HepG2 (cell line): Measurements from ENCODE around the gene ACTR1B. TPM values are rescaled to one million over a fixed set of nuclear protein-coding genes. Genes with fewer than 3 reads are reported as not detected.
A peak's percentile ranks its signal among the peaks of the same experiment; 100 is the strongest.

Experiments
- IRF2 ChIP-seq: IDR thresholded peaks from 2 replicates; pipeline ENCODE4 v1.6.1; 2018; ENCODE audit warnings: missing genetic modification reagents, missing compliant biosample characterization
- PHF20 ChIP-seq: sonication (generic); formaldehyde crosslinking; IDR thresholded peaks from 2 replicates; pipeline ENCODE4 v1.5.0; 2020; ENCODE audit warnings: mild to moderate bottlenecking, missing genetic modification reagents
- PHF5A ChIP-seq: IDR thresholded peaks from one replicate; pipeline ENCODE4 v1.6.1; 2018; ENCODE audit warnings: low read depth, missing genetic modification reagents; ENCODE audit not compliant: unreplicated experiment
- SALL2 ChIP-seq: sonication (generic); formaldehyde crosslinking; IDR thresholded peaks from 2 replicates; pipeline ENCODE4 v1.8.1; 2023; ENCODE audit warnings: mild to moderate bottlenecking, missing genetic modification reagents, inconsistent platforms
- TOPORS ChIP-seq: sonication (generic); formaldehyde crosslinking; IDR thresholded peaks from 2 replicates; pipeline ENCODE4 v1.8.0; 2023; ENCODE audit warnings: mild to moderate bottlenecking, missing genetic modification reagents
- ZBTB1 ChIP-seq: sonication (generic); formaldehyde crosslinking; IDR thresholded peaks from 2 replicates; pipeline ENCODE4 v1.4.0; 2020; ENCODE audit warnings: missing genetic modification reagents, borderline replicate concordance
- ZNF160 ChIP-seq: sonication (generic); formaldehyde crosslinking; IDR thresholded peaks from 2 replicates; pipeline ENCODE4 v1.8.0; 2022; ENCODE audit warnings: mild to moderate bottlenecking, inconsistent platforms, missing genetic modification reagents
- ZNF230 ChIP-seq: sonication (generic); formaldehyde crosslinking; IDR thresholded peaks from 2 replicates; pipeline ENCODE4 v1.4.0; 2020; ENCODE audit warnings: mild to moderate bottlenecking, missing genetic modification reagents
- ZNF557 ChIP-seq: sonication (generic); formaldehyde crosslinking; IDR thresholded peaks from 2 replicates; pipeline ENCODE4 v1.4.0; 2020; ENCODE audit warnings: missing genetic modification reagents
- ZNF558 ChIP-seq: sonication (generic); formaldehyde crosslinking; IDR thresholded peaks from 2 replicates; pipeline ENCODE4 v1.9.0; 2022; ENCODE audit warnings: mild to moderate bottlenecking, missing genetic modification reagents, borderline replicate concordance
- ZNF605 ChIP-seq: sonication (generic); formaldehyde crosslinking; IDR thresholded peaks from 2 replicates; pipeline ENCODE4 v1.8.0; 2022; ENCODE audit warnings: mild to moderate bottlenecking, missing genetic modification reagents
- ZNF782 ChIP-seq: sonication (generic); formaldehyde crosslinking; IDR thresholded peaks from 2 replicates; pipeline ENCODE4 v1.4.0; 2020; ENCODE audit warnings: missing genetic modification reagents, mild to moderate bottlenecking, borderline replicate concordance
- ZNF790 ChIP-seq: sonication (generic); formaldehyde crosslinking; IDR thresholded peaks from 2 replicates; pipeline ENCODE4 v1.8.0; 2022; ENCODE audit warnings: missing genetic modification reagents, mild to moderate bottlenecking, borderline replicate concordance
- polyA plus RNA-seq, 8 experiments: library from polyadenylated mRNA; depleted of rRNA in 3 of 8; stranded (reverse) in 7 of 8; unstranded in 1 of 8; fragments of >200 nt; fragmentation: Illumina TruSeq in 4 of 8; extraction: Trizol in 4 of 8; gene quantifications; 2 replicates each; pipeline versions ENCODE4 v1.2.1 to v1.2.3, GENCODE V29; 2011 to 2016; ENCODE audit warnings: low read depth in 4 of 8, missing spikeins in 1 of 8, mixed read lengths in 1 of 8; ENCODE audit not compliant: insufficient read depth in 1 of 8
- total RNA-seq, 5 experiments: library from RNA; depleted of rRNA; stranded (reverse); fragments of >200 nt; fragmentation: Illumina TruSeq; extraction: Trizol; gene quantifications; 2 replicates each; pipeline ENCODE4 v1.2.3, GENCODE V29; 2016; ENCODE audit warnings: low read depth in 1 of 5
- TF ChIP-seq, protein P1 (sequence below): sonication (generic); formaldehyde crosslinking; conservative IDR thresholded peaks from 2 replicates; pipeline ENCODE4 v1.8.0; 2022; ENCODE audit warnings: mild to moderate bottlenecking, moderate library complexity, missing genetic modification reagents
- TF ChIP-seq, protein P2 (sequence below): IDR thresholded peaks from 2 replicates; pipeline ENCODE4 v1.6.1; 2016; ENCODE audit warnings: missing compliant biosample characterization, missing genetic modification reagents, borderline replicate concordance
- TF ChIP-seq, protein P3 (sequence below), 2 experiments: sonication (generic) in 1 of 2; formaldehyde crosslinking in 1 of 2; IDR thresholded peaks; 2 replicates each; pipeline versions ENCODE4 v1.6.1 to v1.9.0; 2014 to 2022; ENCODE audit warnings: antibody characterized with exemption in 1 of 2, borderline replicate concordance in 1 of 2, inconsistent platforms in 1 of 2, low read depth in 1 of 2, missing genetic modification reagents in 1 of 2

The ACTR1B gene
- total and polyA plus RNA-seq, 2 of the 13 experiments (the other 11 are each of a cell fraction or from before 2014, with no cell fraction given): 61.7 to 76.7 TPM

DNA sequence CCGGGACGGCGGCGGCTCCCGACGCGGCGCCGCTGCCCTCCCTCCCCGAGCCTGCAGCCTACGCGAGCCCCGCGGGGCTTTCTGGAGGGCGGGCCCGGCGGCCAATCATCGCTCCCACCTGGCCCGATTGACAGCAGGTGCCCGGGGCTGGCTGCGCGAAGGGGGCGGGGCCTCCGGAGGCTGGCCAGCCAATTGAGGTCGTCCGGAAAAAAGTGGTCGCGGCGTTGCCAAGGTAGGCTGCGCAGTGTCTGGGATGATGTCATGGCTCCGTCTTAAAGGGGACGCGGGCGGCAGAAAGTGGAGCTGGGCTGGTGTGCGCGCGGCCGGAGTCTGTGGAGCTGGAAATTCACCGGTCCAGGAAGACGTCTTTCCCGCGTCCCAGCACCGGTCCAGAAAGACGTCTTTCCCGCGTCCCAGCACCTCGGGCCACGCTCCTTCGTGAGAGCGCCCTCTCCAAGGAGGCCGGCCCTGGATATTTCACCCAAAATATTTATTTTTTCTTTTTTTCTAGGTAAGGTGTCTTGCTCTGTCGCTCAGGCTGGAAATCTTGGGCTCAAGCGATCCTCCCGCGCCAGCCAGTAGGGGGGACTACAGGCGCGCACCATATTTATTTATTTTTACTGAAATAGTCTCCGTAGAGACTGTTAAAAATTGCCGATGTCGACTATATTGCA, at the start of gene ACTR1B (continued):
- TF ChIP-seq, protein P1, sequence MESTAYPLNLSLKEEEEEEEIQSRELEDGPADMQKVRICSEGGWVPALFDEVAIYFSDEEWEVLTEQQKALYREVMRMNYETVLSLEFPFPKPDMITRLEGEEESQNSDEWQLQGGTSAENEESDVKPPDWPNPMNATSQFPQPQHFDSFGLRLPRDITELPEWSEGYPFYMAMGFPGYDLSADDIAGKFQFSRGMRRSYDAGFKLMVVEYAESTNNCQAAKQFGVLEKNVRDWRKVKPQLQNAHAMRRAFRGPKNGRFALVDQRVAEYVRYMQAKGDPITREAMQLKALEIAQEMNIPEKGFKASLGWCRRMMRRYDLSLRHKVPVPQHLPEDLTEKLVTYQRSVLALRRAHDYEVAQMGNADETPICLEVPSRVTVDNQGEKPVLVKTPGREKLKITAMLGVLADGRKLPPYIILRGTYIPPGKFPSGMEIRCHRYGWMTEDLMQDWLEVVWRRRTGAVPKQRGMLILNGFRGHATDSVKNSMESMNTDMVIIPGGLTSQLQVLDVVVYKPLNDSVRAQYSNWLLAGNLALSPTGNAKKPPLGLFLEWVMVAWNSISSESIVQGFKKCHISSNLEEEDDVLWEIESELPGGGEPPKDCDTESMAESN (CRISPR knock-in tag): peak; percentile 41
- TF ChIP-seq ZNF605 (CRISPR knock-in tag) (no peak), ZNF557 (CRISPR knock-in tag) (peak; percentile 59; the same call in 1 of the 2 replicates), ZBTB1 (no peak), PHF20 (no peak; the same call in 1 of the 2 replicates), ZNF782 (CRISPR knock-in tag) (peak; percentile 82; the same call in 1 of the 2 replicates), ZNF230 (CRISPR knock-in tag) (no peak), PHF5A (CRISPR knock-in tag) (no peak), ZNF790 (CRISPR knock-in tag) (peak; percentile 66; the same call in 1 of the 2 replicates), TOPORS (CRISPR knock-in tag) (0 out of 2 replicates have a peak, but pooled peaks have one; percentile 20), SALL2 (CRISPR knock-in tag) (0 out of 2 replicates have a peak, but pooled peaks have one; percentile 45), ZNF160 (CRISPR knock-in tag) (0 out of 2 replicates have a peak, but pooled peaks have one; percentile 32), IRF2 (CRISPR knock-in tag) (peak; percentile 52; the same call in 1 of the 2 replicates), ZNF558 (CRISPR knock-in tag) (no peak)
- TF ChIP-seq, protein P2, sequence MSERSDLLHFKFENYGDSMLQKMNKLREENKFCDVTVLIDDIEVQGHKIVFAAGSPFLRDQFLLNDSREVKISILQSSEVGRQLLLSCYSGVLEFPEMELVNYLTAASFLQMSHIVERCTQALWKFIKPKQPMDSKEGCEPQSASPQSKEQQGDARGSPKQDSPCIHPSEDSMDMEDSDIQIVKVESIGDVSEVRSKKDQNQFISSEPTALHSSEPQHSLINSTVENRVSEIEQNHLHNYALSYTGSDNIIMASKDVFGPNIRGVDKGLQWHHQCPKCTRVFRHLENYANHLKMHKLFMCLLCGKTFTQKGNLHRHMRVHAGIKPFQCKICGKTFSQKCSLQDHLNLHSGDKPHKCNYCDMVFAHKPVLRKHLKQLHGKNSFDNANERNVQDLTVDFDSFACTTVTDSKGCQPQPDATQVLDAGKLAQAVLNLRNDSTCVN (CRISPR knock-in tag): no peak; the same call in 1 of the 2 replicates
- TF ChIP-seq, protein P3, sequence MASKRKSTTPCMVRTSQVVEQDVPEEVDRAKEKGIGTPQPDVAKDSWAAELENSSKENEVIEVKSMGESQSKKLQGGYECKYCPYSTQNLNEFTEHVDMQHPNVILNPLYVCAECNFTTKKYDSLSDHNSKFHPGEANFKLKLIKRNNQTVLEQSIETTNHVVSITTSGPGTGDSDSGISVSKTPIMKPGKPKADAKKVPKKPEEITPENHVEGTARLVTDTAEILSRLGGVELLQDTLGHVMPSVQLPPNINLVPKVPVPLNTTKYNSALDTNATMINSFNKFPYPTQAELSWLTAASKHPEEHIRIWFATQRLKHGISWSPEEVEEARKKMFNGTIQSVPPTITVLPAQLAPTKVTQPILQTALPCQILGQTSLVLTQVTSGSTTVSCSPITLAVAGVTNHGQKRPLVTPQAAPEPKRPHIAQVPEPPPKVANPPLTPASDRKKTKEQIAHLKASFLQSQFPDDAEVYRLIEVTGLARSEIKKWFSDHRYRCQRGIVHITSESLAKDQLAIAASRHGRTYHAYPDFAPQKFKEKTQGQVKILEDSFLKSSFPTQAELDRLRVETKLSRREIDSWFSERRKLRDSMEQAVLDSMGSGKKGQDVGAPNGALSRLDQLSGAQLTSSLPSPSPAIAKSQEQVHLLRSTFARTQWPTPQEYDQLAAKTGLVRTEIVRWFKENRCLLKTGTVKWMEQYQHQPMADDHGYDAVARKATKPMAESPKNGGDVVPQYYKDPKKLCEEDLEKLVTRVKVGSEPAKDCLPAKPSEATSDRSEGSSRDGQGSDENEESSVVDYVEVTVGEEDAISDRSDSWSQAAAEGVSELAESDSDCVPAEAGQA (IDR thresholded peaks at IDR 0.05; ENCODE audit: low read depth): peak; percentile 51
- TF ChIP-seq, protein P3 (CRISPR knock-in tag; IDR thresholded peaks at IDR 0.05; ENCODE audit: borderline replicate concordance): 0 out of 2 replicates have a peak, but pooled peaks have one; percentile 54
